NCI-H82 (cell line): ENCODE results near the gene PAX3.

Experiments used
- DNase-seq: peaks from one replicate; lab custom pipeline; 2025; lab: John Stamatoyannopoulos, UW

The PAX3 gene

GRCh38 chr2:222298311-222299150, at the start of gene PAX3:
TSS of gene PAX3 (minus strand) at chr2:222298998. CDS start at chr2:222298615, 383 bp downstream.
- no peak for DNase-seq

GRCh38 chr2:222341331-222341730, 42.5 kb upstream of the PAX3 start:
- no peak for DNase-seq

- DNase-seq: no peak
Observed at GRCh38 chr2:222338374-222338773, 39.6 kb upstream of the PAX3 start.

- no peak for DNase-seq
Observed at GRCh38 chr2:222336931-222337330, 38.1 kb upstream of the PAX3 start.

- no peak for DNase-seq
Observed at GRCh38 chr2:222336442-222336841, 37.6 kb upstream of the PAX3 start.

- no peak for DNase-seq
Observed at GRCh38 chr2:222334914-222335313, 36.1 kb upstream of the PAX3 start.

GRCh38 chr2:222333397-222333796, 34.6 kb upstream of the PAX3 start:
- DNase-seq: no peak

GRCh38 chr2:222332116-222332515, 33.3 kb upstream of the PAX3 start:
- DNase-seq: no peak

- DNase-seq: no peak
Observed at GRCh38 chr2:222330910-222331309, 32.1 kb upstream of the PAX3 start.

- DNase-seq: no peak
Observed at GRCh38 chr2:222322236-222322635, 23.4 kb upstream of the PAX3 start.

GRCh38 chr2:222320436-222321395, 21.9 kb upstream of the PAX3 start:
- DNase-seq: no peak

- peak; percentile 35 for DNase-seq
Observed at GRCh38 chr2:222319586-222320435, 21.0 kb upstream of the PAX3 start.

GRCh38 chr2:222318712-222319585, 20.2 kb upstream of the PAX3 start:
- peak; percentile 50 for DNase-seq

- DNase-seq: peak; percentile 74
Observed at GRCh38 chr2:222318026-222318711, 19.4 kb upstream of the PAX3 start.

GRCh38 chr2:222315443-222316121, 16.8 kb upstream of the PAX3 start:
- DNase-seq: no peak

- peak; percentile 17 for DNase-seq
Observed at GRCh38 chr2:222313816-222314215, 15.0 kb upstream of the PAX3 start.

GRCh38 chr2:222311978-222312738, 13.4 kb upstream of the PAX3 start:
- no peak for DNase-seq

- no peak for DNase-seq
Observed at GRCh38 chr2:222311319-222311977, 12.7 kb upstream of the PAX3 start.
